ENCODE measurements around the gene COPA. TPM values are rescaled to one million over a fixed set of nuclear protein-coding genes. Genes with fewer than 3 reads are reported as not detected.

Gene COPA
- total and polyA plus RNA-seq, 2 donors from 2014 or later, result 50.1 to 160 TPM

DNA sequence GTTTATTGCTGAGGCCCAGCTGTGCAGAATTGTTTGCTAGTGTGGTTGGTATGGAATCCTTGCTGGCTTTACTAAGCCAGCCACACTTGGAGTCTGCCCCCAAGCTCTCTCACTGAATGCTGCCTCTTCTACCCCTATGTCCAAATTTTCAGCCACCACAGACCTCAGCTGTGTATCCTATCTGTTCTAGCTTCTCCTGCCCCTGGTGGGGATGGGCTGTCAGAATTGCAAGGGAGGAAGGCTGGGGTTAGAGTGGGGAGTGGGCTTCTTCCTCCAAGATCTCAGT, 28.2 kb upstream of the COPA start:
- FAIRE-seq (no peak), DNase-seq (no peak)
- intact Hi-C loops (cut with DNase I), result no loop called here
- Histone ChIP-seq H3K27ac (ENCODE audit: low read depth in 2 of 2, low read length in 2 of 2) (no peak overlapping the region), H3K9me3 (ENCODE audit: control insufficient read depth in 2 of 3, insufficient read depth in 1 of 3, low read length in 3 of 3) (no peaks in the 10 kb centered on the region), H3K4me3 (ENCODE audit: low read length in 3 of 3) (no peak overlapping the region), H3K27me3 (ENCODE audit: control insufficient read depth, insufficient read depth, low read length) (no peaks in the 10 kb centered on the region), H3K9ac (ENCODE audit: low read length in 3 of 3) (no peak overlapping the region), H3K36me3 (ENCODE audit: control insufficient read depth in 2 of 3, insufficient read depth in 3 of 3, low read length in 3 of 3) (no peaks in the 10 kb centered on the region), H3K4me1 (ENCODE audit: control insufficient read depth in 2 of 3, insufficient read depth in 2 of 3, low read depth in 1 of 3, low read length in 3 of 3) (peaks cover 0 to 7% (median 0%) of the 10 kb centered on the region in 3 donors)
- TF ChIP-seq, protein P1, sequence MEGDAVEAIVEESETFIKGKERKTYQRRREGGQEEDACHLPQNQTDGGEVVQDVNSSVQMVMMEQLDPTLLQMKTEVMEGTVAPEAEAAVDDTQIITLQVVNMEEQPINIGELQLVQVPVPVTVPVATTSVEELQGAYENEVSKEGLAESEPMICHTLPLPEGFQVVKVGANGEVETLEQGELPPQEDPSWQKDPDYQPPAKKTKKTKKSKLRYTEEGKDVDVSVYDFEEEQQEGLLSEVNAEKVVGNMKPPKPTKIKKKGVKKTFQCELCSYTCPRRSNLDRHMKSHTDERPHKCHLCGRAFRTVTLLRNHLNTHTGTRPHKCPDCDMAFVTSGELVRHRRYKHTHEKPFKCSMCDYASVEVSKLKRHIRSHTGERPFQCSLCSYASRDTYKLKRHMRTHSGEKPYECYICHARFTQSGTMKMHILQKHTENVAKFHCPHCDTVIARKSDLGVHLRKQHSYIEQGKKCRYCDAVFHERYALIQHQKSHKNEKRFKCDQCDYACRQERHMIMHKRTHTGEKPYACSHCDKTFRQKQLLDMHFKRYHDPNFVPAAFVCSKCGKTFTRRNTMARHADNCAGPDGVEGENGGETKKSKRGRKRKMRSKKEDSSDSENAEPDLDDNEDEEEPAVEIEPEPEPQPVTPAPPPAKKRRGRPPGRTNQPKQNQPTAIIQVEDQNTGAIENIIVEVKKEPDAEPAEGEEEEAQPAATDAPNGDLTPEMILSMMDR (IDR thresholded peaks at IDR 0.05; ENCODE audit: borderline replicate concordance, extremely low read depth, insufficient read depth), result no peak

- Histone ChIP-seq H3K4me1 (ENCODE audit: control insufficient read depth in 2 of 3, insufficient read depth in 2 of 3, low read depth in 1 of 3, low read length in 3 of 3) (peaks cover 0 to 4% (median 0%) of the 10 kb centered on the region in 3 donors), H3K27me3 (ENCODE audit: control insufficient read depth, insufficient read depth, low read length) (no peaks in the 10 kb centered on the region), H3K27ac (ENCODE audit: low read depth in 2 of 2, low read length in 2 of 2) (no peak overlapping the region), H3K9me3 (ENCODE audit: control insufficient read depth in 2 of 3, insufficient read depth in 1 of 3, low read length in 3 of 3) (no peaks in the 10 kb centered on the region), H3K4me3 (ENCODE audit: low read length in 3 of 3) (no peak overlapping the region), H3K9ac (ENCODE audit: low read length in 3 of 3) (no peak overlapping the region), H3K36me3 (ENCODE audit: control insufficient read depth in 2 of 3, insufficient read depth in 3 of 3, low read length in 3 of 3) (no peaks in the 10 kb centered on the region)
- intact Hi-C loops (cut with DNase I), result no loop called here
- DNase-seq (no peak), FAIRE-seq (no peak)
- TF ChIP-seq, protein P1 (IDR thresholded peaks at IDR 0.05; ENCODE audit: borderline replicate concordance, extremely low read depth, insufficient read depth), result no peak
Observed at GRCh38 chr1:160370561-160371345, 27.7 kb upstream of the COPA start.

GRCh38 chr1:160369087-160369486, 26.0 kb upstream of the COPA start:
- TF ChIP-seq, protein P1 (IDR thresholded peaks at IDR 0.05; ENCODE audit: borderline replicate concordance, extremely low read depth, insufficient read depth), result no peak
- H3K9ac ChIP-seq (ENCODE audit: low read length in 3 of 3), result no peak overlapping the region
- no peaks in the 10 kb centered on the region for H3K27me3 ChIP-seq (ENCODE audit: control insufficient read depth, insufficient read depth, low read length)
- H3K9me3 ChIP-seq (ENCODE audit: control insufficient read depth in 2 of 3, insufficient read depth in 1 of 3, low read length in 3 of 3), result no peaks in the 10 kb centered on the region
- no peaks in the 10 kb centered on the region for H3K36me3 ChIP-seq (ENCODE audit: control insufficient read depth in 2 of 3, insufficient read depth in 3 of 3, low read length in 3 of 3)
- intact Hi-C loops (cut with DNase I), result no loop called here
- H3K4me3 ChIP-seq (ENCODE audit: low read length in 3 of 3), result no peak overlapping the region
- H3K27ac ChIP-seq (ENCODE audit: low read depth in 2 of 2, low read length in 2 of 2), result no peak overlapping the region
- no peak for DNase-seq
- H3K4me1 ChIP-seq (ENCODE audit: control insufficient read depth in 2 of 3, insufficient read depth in 2 of 3, low read depth in 1 of 3, low read length in 3 of 3), result no peaks in the 10 kb centered on the region
- no peak for FAIRE-seq
